HG02588 (cell line): ENCODE results near the gene EDIL3.

Experiments used
- ATAC-seq: cut with Tn5 transposase; IDR thresholded peaks from one replicate; pipeline ENCODE4 v1.9.1; 2021; ENCODE audit warnings: mild to moderate bottlenecking, moderate library complexity; ENCODE audit not compliant: unreplicated experiment

Gene EDIL3, protein sequence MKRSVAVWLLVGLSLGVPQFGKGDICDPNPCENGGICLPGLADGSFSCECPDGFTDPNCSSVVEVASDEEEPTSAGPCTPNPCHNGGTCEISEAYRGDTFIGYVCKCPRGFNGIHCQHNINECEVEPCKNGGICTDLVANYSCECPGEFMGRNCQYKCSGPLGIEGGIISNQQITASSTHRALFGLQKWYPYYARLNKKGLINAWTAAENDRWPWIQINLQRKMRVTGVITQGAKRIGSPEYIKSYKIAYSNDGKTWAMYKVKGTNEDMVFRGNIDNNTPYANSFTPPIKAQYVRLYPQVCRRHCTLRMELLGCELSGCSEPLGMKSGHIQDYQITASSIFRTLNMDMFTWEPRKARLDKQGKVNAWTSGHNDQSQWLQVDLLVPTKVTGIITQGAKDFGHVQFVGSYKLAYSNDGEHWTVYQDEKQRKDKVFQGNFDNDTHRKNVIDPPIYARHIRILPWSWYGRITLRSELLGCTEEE

DNA sequence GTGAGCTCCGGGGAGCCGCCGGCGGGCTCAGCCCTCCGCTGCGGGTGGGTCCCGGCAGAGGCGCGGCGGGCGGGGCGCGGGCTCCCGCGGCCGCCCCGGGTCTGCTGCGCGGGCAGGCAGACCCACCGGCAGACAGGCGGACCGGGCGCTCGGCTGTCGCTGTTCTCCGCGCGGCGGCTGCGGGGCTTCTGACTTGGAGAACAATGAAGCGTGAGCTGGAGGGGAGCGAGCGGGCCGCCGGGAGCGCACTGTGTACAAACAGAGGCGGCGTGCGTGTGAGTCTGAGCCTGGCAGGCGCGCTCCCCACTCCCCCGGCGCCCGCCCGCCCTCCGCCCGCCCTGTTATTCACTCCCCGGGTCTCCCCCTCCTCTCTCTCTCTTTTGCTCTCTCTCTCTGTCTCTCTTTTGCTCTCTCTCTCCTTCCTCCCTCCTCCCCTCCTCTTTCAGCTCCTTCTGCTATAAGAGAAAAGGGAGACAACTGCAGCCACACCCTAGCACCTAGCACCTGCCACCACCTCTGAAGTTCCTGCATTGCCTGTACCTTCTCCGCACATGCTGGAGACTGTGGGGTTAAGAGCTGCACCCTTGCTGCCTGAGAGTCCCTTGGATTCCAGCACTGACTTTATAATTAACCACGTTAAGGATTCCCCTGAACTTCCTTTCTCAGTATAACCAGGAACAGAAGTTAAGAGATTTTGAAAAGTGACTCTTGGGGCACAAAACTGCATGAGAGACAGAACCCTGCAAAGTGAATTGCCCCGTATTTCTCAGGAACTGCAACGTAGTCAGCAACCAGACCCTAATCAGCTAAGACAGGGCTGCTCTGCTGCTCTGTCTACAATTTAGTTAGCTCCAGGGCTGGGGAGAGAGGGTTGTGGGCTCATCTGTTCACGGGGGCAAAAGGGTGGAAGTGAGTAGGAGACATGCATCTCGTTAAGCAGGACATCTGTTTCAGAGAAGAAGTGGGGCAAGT is at the start of gene EDIL3:
EDIL3 (minus strand) TSS at position 277 of the 972 bp plus-strand sequence. CDS start 506 bp downstream, outside the sequence.
- no peak for ATAC-seq

DNA sequence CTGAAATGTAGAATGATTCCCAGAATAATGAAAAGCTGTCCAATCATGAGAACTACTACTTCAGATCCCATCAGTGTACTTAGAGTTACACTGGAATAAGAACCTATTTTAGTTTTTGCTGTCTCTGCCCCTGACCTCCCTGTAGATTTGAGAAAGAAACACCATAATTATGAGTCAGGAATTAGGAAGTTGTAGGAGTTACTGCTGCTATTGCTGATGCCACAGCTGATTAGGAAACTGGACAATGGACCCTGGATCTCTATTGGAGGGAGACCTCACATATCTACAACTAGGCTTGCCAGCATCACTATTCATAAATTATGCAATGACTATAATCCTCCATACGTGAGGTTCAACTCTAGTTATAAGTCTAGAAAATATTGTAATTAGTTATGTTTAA is 48.8 kb upstream of the EDIL3 start:
- no peak for ATAC-seq

DNA sequence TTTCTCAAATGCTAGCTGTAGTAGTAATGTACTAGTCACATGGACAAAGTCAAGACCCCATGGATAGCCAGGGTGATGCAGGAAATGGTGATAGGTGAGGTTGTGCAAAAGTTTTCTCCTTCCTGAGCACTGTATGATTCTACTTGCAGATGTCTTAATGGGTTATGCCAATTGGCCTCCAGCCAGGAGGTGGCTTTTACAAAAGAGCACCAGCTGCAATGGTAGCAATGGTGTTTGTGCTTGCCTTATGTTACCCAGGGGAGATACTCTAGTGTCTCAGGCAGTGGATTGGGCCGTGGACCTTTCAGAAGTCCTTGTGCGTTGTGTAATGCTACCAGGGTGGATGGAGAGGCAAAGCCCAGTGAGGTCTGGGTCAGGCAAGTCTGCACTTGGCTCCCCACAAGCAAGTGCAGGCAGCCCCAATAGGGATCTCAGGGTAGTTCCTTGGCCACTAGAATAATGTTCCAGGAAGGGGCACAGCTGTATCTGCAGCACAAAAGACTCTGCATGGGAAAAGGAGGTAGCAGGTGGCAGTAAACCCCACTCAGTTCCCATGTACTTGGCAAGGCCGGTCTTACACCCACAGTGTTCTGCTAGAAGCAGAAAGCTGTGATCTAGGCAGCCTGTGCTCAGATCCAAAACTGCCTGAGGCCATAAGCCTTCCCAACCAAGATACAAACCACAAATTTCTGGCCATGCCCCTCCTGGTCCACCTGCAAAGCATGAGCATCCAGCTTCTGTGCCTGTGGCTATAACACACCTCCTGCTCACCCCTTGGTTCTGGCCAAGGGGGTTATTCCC is 46.4 kb upstream of the EDIL3 start:
- no peak for ATAC-seq

DNA sequence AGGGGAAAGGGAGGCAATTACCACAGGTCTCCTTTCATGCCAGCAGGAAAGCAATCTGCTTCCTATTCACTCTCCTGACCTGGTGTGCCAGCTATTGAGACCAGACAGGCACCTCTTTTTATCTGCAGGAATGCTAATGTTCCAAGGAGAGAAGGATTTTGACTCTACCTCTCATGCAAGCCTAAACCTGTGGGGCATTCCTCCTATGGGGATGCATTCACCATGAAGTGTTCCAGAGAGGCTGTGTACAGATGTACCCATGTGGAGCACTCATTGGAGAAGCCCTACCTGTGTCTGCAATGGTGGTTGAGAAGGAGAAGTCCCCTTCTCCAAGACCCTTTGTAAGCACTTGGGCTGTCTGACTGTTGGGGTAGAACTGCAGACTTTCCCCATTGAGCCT is 45.4 kb upstream of the EDIL3 start:
- no peak for ATAC-seq

DNA sequence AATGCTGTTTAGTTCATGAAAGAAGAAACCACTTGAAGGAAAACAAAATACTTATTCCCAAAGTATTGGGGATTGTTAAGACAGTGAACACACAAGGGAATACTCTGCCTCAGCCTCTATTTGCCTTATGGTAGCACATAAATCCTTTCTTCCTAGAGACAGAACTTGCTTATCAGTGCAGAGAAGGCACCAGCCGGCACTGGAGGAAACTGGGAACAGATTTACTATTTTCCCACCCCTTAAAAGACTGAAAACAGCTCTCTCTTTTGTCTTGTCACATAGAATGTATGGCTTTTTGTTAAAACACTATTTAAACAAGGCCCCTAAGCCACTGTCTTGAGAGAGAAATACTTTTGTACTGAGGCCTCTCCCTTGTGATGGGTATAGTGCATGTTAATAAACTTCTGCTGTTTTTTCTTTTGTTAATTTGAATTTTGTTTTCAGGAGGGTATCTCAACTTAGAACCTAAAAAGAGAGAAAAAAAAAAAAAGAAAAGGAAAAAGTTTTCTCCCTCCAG is 40.7 kb upstream of the EDIL3 start:
- ATAC-seq: no peak

DNA sequence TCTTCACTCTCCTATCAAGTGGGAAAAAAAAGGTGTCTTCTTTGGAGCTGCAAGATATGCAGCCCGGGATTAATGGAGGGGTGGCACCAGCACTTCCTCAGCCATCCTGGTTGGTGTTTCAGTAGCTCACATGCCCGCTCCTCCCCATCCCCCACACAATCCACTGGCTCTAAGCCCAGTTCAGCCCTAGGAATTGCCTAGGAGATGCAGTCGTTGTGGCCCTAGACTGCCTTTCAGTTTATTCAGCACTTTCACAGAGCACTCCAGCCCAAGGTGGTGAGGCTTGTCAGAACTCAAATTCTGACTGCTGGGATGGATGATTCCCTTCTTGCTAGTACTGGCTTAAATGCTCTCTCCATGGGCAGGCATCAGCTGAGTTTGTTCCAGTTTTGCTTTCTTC is 35.1 kb upstream of the EDIL3 start:
- no peak for ATAC-seq

DNA sequence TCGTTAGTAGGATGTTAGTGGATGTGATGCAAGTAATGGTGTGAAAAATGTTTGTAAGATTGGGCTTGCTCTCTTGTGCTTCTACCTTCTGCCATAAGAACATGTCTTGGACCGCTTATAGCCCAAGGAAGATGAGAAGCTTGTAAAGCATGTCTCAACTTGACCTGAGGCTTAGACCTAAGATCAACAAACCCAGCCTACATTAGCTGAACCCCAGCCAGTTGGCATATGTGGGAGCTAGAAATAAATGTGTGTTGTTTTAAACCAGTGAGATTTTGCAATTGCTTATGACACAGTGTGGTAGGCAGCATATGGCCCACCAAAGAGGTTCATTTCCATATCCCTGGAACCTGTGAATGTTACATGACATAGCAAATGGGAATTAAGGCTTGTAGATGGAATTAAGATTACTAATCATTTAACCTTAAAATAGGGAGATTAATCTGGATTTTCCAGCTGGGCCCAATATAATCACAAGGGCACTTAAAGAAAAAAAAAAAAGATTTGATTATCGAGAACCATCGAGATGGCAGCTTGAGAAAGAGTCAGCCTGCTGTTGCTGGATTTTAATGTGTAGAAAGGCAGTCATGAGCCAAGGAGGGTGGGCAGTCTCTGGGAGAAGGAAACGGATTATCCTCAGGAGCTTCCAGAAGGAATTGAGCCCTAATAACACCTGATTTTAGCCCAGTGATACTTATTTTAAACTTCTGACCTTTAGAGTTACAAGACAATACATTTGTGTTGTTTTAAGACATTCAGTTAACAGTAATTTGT is 27.3 kb upstream of the EDIL3 start:
- no peak for ATAC-seq

DNA sequence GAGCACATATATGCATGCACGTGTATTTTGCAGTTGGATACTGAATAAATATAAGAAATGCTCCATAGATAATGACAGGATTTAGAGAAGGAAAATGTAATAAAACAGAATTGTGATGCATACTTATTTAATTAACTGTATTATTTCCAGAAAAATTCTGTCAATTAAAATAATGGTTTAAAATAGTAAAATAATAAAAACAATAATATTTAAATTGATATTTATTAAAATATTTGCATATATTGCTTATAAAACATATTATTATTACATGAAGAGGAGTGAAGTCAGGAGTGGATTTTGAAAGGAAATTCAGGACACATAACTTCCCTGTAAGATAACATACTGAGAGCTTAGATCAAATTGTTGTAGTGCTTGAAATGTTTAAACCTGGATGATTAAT is 21.4 kb upstream of the EDIL3 start:
- ATAC-seq: no peak

DNA sequence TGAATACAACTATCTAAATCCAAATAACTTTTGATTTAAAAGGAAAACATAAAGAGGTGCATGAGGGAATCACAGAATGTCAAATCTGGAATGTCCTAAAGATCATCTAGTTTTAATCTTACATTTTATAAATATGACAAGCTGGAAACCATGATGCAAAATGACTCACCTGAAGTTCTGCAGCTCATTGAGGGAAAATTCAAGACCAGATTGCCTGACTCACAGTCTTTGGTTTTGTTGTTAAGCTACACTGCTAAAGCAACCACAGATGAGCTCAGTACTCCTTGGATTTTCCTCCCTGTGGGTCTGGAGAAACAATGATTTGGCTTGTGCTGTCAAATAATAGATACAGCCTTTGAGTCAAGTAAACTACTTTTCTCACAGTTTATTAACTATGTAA is 19.1 kb upstream of the EDIL3 start:
- no peak for ATAC-seq

DNA sequence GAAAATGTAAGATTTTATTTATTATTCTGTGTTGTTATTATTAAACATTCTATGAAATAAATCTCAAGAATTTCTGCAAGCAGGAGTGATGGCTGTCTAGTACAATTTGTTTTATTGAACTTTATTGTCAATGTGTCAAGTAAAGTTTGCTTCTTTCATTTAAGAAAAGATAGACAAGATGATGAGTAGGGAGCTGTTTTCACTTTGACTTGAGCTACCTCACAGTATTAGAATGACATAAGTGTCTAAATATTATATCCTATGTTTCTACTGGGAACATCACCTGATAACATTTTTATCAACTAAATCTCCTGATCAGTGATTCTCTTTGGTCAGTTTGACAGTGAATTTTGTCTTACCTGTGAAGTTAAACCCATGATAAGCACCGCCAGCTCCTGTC is 12.7 kb upstream of the EDIL3 start:
- no peak for ATAC-seq

DNA sequence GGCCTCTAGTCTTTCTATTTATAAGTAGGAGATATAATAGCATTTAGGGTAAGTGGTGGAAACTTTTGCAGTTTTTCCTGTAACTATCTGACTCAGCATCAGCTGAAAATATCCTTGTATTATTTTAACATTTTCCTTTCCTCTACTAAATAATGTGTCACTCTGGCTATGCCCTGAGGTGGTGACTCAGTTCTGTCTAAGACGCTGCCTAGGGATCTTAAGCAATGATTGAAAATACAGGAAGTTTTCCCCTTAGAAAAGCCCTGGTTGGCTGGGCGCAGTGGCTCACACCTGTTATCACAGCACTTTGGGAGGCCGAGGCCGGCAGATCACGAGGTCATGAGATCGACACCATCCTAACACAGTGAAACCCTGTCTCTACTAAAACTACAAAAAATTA is 9.3 kb upstream of the EDIL3 start:
- ATAC-seq: no peak

DNA sequence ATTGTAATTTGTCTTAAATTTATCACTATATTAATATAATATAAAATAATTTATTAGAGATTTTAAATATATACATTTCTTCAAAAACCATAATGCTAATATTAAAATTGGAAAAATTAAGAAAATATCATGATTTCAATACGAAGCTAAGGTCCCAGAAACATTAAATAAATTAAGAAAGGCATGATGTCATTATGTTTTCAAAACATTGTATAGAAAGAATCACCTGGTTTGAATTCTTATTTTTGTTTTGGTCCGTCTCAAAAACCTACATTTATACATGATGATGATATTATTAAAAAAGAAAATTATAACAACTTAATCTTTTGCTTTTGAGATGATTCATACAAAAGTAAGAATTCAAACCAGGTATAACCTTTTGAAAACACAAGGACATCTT is 8.2 kb upstream of the EDIL3 start:
- no peak for ATAC-seq

DNA sequence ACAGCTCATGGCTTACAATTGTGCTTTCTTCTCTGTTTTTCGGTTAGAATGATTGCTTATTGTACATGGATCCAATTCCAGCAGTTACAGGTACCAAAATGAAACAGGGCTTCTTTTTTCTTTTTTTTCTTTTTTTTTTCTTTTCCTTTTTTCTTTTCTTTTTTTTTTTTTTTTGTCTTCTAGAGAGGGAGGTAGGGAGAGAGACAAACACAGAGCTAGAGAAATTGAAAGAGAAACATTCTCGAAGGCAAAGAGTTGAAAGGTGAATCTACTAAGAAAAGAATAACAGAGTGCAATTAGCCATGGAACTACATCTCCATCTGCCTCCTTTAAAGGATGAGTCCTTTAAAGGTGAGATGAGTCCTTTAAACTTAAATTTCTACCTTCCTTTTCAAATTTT is 1.0 kb upstream of the EDIL3 start:
- ATAC-seq: no peak

DNA sequence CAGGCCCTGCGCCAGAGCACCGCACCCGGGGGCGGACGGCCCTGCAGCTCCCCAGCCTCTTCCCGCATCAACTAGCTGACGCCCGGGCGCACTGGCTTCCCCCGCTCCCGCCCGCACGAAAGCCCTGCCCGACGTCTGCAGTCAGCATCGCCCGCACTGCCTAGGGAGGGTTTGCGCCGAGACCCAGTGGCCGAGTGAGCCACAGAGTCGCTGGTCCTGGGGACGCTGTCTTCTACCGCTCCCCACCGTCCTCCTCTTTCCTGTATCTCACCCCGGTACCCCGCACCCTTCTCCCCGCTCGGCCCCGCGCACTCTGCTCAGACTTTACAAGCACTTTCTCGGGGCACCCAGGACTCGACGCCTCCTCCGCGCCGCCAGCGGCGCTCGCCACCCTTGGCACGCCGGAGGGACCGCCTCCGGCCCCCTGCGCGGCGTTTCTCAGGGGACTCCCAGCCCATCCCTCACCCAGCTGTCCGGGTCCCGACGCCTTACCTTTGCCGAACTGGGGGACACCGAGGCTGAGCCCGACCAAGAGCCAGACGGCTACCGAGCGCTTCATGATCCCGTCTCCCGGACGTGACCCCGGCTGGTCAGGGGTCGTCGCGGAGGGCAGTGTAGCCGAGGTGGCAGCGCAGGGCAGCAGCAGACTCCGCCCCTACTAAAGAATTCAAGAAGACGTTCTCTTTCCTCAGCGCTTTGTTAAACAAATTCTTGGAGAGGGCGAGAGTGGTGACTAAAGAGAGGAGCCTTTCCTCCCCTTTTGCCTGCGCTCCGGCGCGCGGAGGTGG is 670 bp downstream of the EDIL3 start:
- ATAC-seq: no peak

DNA sequence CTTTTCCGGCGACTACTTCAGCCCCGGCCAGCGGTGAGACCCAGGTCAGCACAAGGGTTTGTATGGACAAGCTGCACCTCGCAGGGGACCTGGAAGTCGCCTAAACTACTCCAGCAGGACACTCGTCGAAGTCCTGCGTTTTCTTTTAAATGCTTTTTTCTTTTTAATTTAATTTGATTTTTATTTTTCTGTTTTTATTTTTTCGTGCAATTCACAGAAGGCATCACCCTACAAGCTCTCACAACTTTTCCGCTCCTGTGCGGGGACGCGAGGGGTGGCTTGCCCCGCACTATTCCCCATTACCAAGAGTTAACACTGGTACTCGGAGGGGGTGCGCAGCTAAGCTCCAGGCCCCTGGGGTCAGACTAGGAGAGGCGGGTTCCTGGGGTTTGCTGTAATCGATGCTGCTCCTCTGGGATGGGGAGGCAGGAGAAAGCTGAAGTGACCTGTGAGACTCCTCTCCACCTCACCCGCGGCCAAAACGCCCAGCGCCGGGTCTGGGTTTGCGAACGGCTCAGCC is 1.3 kb downstream of the EDIL3 start:
- ATAC-seq: no peak

DNA sequence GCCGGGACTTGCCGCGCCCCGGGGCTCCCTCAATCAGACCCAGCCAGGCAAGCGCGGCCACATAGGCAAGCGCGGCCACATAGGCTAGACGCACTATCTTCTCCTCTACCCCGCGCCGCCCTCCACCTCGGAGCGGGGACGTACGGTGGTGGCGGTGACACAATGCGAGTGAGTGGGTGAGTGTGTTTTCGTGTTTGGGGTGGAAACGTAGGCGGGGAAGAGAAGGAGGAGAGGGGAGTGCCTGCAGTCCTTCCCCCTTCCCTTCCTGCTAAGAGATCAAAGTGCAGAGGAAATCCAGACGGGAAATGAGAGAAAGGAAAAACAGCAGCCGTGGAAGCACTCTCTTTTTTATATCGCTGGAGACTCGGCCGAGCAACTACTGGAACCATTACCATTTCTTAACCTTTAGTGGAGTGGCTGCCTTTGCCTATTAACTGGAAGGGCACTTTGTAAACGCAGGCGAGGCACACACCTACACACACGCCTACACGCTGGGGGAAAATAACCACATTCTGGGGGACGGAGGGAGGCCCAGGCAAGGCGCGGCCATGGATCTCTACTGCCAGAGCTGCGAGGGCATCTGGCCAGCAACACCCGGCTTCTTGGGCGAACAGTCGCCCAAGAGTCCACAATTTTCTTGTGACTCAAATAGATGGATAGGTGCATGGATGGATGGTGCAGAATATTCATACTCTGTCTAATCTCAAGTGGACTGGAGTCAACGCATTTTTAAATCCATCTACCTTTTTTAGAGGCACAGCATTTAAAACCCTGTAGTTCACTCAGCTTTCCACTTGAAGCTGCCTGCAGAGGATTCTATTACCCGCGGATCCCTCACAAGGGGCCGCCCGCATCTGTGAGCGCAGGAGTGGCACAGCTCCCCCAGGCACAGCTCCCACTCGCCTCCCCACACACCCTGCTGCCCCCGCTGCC is 2.1 kb downstream of the EDIL3 start:
- ATAC-seq: no peak

DNA sequence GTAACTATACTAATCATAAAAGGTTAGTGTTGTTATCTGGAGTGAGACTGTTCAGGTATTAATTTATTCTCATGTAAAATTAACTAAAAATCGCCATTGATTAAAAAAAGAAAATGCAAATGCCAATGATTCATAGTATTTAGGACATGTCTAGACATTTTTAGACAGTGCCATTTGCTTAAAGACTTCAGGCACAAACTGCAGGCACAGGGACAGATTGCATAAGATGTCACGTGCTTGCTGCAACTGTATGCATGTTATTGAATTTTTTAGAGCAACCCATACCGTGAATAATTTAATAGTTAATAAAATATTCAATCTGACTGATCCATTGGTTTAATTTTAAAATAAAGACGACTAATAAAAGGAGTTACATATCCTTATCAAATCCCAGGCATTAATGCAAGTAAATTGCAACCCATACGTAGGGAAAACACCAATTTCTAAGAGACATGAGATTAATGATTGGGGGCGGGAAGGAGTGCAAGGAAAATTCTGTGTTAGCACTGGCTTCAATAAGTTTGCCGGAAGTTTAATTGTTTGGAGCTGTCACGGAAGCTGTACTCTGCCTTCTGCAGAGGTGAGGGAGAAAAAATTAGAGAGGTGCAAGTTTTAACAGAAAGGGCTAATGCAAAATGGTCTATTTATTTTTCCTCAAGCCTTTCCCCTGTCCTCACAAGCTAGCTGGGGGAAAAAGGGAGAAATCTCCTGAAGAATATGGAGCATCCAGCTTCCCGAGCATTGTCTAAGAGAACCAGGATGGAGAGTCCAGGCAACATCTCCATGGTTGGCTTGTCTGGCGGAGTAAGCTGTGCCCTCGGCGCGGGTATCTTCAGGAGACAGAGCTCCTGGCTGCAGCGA is 2.9 kb downstream of the EDIL3 start:
- ATAC-seq: no peak
